Fibroblast of lung (primary cell): ENCODE results near the gene EFHD1. TPM values are rescaled to one million over a fixed set of nuclear protein-coding genes. Genes with fewer than 3 reads are reported as not detected.

Experiments
- DNase-seq, 2 donors: peaks; one replicate each; pipeline versions ENCODE4 v3.0.0 to v3.0.0-alpha.2; 2010; ENCODE audit warnings: low read depth in 2 of 2
- H2AFZ ChIP-seq: 2 replicates; pipeline ENCODE4 v1.5.1; 2012; ENCODE audit warnings: low read length, control low read depth, inconsistent platforms
- H3K27ac ChIP-seq: 2 replicates; pipeline ENCODE4 v1.5.1; 2011; ENCODE audit warnings: low read length, control low read depth; ENCODE audit not compliant: insufficient read depth
- H3K27me3 ChIP-seq: 2 replicates; pipeline ENCODE4 v1.5.1; 2011; ENCODE audit warnings: mild to moderate bottlenecking, low read length; ENCODE audit not compliant: control insufficient read depth, insufficient read depth
- H3K36me3 ChIP-seq: 2 replicates; pipeline ENCODE4 v1.5.1; 2011; ENCODE audit warnings: low read length; ENCODE audit not compliant: control insufficient read depth, insufficient read depth
- H3K4me1 ChIP-seq: 2 replicates; pipeline ENCODE4 v1.5.1; 2011; ENCODE audit warnings: low read length; ENCODE audit not compliant: control insufficient read depth, insufficient read depth; ENCODE audit errors: extremely low read depth
- H3K4me2 ChIP-seq: 2 replicates; pipeline ENCODE4 v1.5.1; 2011; ENCODE audit warnings: low read length, control low read depth; ENCODE audit not compliant: insufficient read depth; ENCODE audit errors: extremely low read depth
- H3K4me3 ChIP-seq, 4 experiments: fragments of 200-600 bp in 1 of 4; sonication (generic) in 1 of 4; replicated peaks in 1 of 4; 2 replicates each; pipeline ENCODE4 v1.5.1; 2011 to 2016; ENCODE audit warnings: low read length in 4 of 4, low read depth in 3 of 4, mild to moderate bottlenecking in 3 of 4, control low read depth in 2 of 4, inconsistent platforms in 1 of 4, mixed read lengths in 1 of 4; ENCODE audit not compliant: insufficient read depth in 1 of 4; ENCODE audit errors: control extremely low read depth in 1 of 4
- H3K79me2 ChIP-seq: 2 replicates; pipeline ENCODE4 v1.5.1; 2012; ENCODE audit warnings: mild to moderate bottlenecking, low read length, inconsistent platforms; ENCODE audit not compliant: control insufficient read depth, insufficient read depth
- H3K9ac ChIP-seq: 2 replicates; pipeline ENCODE4 v1.5.1; 2011; ENCODE audit warnings: mild to moderate bottlenecking, low read length, control low read depth; ENCODE audit not compliant: insufficient read depth
- H3K9me3 ChIP-seq: 2 replicates; pipeline ENCODE4 v1.5.1; 2012; ENCODE audit warnings: low read depth, low read length; ENCODE audit not compliant: control insufficient read depth, insufficient read depth
- H4K20me1 ChIP-seq: 2 replicates; pipeline ENCODE4 v1.5.1; 2011; ENCODE audit warnings: low read length; ENCODE audit not compliant: control insufficient read depth, insufficient read depth; ENCODE audit errors: extremely low read depth
- EZH2 ChIP-seq: IDR thresholded peaks from 2 replicates; pipeline ENCODE4 v1.5.1; 2012; ENCODE audit warnings: low read length, control low read depth, mild to moderate bottlenecking; ENCODE audit errors: missing control alignments
- polyA plus RNA-seq, 2 donors: library from polyadenylated mRNA; depleted of rRNA in 1 of 2; stranded (reverse) in 1 of 2; unstranded in 1 of 2; fragments of >200 nt; gene quantifications; 2 replicates each; pipeline ENCODE4 v1.2.1, GENCODE V29; 2011 to 2012; ENCODE audit warnings: missing spikeins in 1 of 2
- total RNA-seq: library from RNA; depleted of rRNA; stranded (reverse); fragments of >200 nt; gene quantifications from 2 replicates; pipeline ENCODE4 v1.2.1, GENCODE V29; 2014
- TF ChIP-seq, protein P1 (sequence below), 2 donors: IDR thresholded peaks in 1 of 2; conservative IDR thresholded peaks in 1 of 2; 1 replicate in 1 of 2; 2 replicates in 1 of 2; pipeline ENCODE4 v1.5.1; 2011 to 2012; ENCODE audit warnings: low read length in 2 of 2, control low read depth in 1 of 2, inconsistent platforms in 1 of 2, low read depth in 1 of 2, mild to moderate bottlenecking in 1 of 2

EFHD1 gene
- total and polyA plus RNA-seq, 2 donors (not counting 1 experiment from before 2014, with no cell fraction given): 0.83 TPM; not detected in 1

DNA sequence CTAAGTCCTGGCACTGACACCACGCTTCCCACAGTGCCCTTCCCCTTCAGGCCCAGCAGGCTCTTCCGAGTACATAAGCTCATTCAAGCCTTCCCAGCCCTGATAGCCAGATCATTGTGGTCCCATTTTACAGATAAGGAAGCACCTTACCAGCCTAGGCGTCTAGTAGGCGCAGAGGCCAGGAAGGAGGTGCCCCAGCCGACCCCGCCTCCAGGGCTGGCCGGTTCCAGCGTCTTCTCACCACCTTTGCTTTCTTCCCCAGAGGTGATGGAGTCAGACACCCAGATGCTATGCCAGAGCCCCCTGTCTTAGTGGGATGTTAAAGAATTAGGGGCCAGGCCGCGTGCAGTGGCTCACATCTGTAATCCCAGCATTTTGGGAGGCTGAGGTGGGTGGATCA is 28.9 kb upstream of the EFHD1 start:
- DNase-seq: no peak
- Histone ChIP-seq H3K9me3 (no peaks in the 10 kb centered on the region), H3K27me3 (no peaks in the 10 kb centered on the region), H3K4me3 (no peak overlapping the region), H3K79me2 (no peaks in the 10 kb centered on the region), H2AFZ (no peak overlapping the region), H3K9ac (no peak overlapping the region), H3K36me3 (no peaks in the 10 kb centered on the region), H4K20me1 (no peaks in the 10 kb centered on the region), H3K27ac (no peak overlapping the region), H3K4me2 (no peak overlapping the region), H3K4me1 (no peaks in the 10 kb centered on the region)
- TF ChIP-seq EZH2: no peak
- TF ChIP-seq, protein P1, sequence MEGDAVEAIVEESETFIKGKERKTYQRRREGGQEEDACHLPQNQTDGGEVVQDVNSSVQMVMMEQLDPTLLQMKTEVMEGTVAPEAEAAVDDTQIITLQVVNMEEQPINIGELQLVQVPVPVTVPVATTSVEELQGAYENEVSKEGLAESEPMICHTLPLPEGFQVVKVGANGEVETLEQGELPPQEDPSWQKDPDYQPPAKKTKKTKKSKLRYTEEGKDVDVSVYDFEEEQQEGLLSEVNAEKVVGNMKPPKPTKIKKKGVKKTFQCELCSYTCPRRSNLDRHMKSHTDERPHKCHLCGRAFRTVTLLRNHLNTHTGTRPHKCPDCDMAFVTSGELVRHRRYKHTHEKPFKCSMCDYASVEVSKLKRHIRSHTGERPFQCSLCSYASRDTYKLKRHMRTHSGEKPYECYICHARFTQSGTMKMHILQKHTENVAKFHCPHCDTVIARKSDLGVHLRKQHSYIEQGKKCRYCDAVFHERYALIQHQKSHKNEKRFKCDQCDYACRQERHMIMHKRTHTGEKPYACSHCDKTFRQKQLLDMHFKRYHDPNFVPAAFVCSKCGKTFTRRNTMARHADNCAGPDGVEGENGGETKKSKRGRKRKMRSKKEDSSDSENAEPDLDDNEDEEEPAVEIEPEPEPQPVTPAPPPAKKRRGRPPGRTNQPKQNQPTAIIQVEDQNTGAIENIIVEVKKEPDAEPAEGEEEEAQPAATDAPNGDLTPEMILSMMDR (conservative IDR thresholded peaks at IDR 0.05 in 1 of 2, IDR thresholded peaks at IDR 0.05 in 1 of 2; ENCODE audit: low read depth in 1 of 2, low read length in 2 of 2): no peak

DNA sequence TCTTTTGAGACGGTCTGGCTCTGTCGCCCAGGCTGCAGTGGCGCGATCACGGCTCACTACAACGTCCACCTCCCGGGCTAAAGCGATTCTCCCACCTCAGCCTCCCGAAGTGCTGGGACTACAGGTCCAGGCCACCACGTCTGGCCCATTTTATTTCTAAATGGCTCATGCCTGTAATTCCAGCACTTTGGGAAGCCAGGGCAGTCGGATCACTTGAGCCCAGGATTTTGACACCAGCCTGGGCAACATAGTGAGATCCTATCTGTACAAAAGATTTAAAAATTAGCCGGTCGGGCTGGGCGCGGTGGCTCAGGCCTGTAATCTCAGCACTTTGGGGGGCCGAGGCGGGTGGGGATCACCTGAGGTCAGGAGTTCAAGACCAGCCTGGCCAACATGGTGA is 26.4 kb upstream of the EFHD1 start:
- no peaks in the 10 kb centered on the region for H3K9me3 ChIP-seq
- no peak overlapping the region for H3K4me3 ChIP-seq
- H3K36me3 ChIP-seq: no peaks in the 10 kb centered on the region

DNA sequence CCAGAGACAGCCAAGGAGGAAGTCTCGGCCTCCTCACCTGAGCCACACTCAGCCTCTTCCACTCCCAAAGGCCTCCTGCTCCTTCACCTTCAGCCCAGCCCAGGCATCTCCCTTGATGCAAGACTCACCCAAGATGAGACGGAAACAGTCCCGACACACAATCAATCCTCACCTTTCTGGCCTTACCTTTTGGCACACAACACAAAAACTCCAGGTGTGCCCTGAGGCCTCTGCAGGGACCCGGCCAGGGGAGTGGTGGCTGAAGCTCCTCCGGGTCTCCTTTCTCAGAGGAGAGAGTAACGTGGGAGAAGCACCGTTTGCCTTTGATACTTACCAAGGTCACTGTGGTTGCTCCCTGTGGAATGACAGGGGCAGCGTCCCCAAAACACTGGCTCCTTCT is 23.8 kb upstream of the EFHD1 start:
- H3K4me1 ChIP-seq: no peaks in the 10 kb centered on the region
- DNase-seq: no peak
- no peaks in the 10 kb centered on the region for H3K27me3 ChIP-seq
- H3K9ac ChIP-seq: no peak overlapping the region
- H2AFZ ChIP-seq: no peak overlapping the region
- H3K27ac ChIP-seq: no peak overlapping the region
- H3K4me3 ChIP-seq: no peak overlapping the region
- H4K20me1 ChIP-seq: no peaks in the 10 kb centered on the region
- H3K79me2 ChIP-seq: no peaks in the 10 kb centered on the region
- TF ChIP-seq, protein P1 (conservative IDR thresholded peaks at IDR 0.05 in 1 of 2, IDR thresholded peaks at IDR 0.05 in 1 of 2; ENCODE audit: low read depth in 1 of 2, low read length in 2 of 2): no peak
- no peak for TF ChIP-seq EZH2
- H3K36me3 ChIP-seq: no peaks in the 10 kb centered on the region
- H3K4me2 ChIP-seq: no peak overlapping the region
- H3K9me3 ChIP-seq: no peaks in the 10 kb centered on the region

More for the DNA sequence above, 26.4 kb upstream of the EFHD1 start:
- DNase-seq: no peak
- Histone ChIP-seq H2AFZ (no peak overlapping the region), H4K20me1 (no peaks in the 10 kb centered on the region), H3K27me3 (no peaks in the 10 kb centered on the region), H3K9ac (no peak overlapping the region), H3K27ac (no peak overlapping the region), H3K4me1 (no peaks in the 10 kb centered on the region), H3K79me2 (no peaks in the 10 kb centered on the region), H3K4me2 (no peak overlapping the region)
- TF ChIP-seq EZH2: no peak
- TF ChIP-seq, protein P1 (conservative IDR thresholded peaks at IDR 0.05 in 1 of 2, IDR thresholded peaks at IDR 0.05 in 1 of 2; ENCODE audit: low read depth in 1 of 2, low read length in 2 of 2): no peak
